Measurements from ENCODE around the gene CD99L2.
"Not testable (repeated sequence)": the region's sequence is repeated elsewhere in the genome, so short reads cannot be mapped to it uniquely, and the experiment has no call there.

The CD99L2 gene

GRCh38 chrX:150896632-150897031 lies 1.8 kb downstream of the CD99L2 start:
- DNase-seq, result no peak

GRCh38 chrX:150893936-150894335 lies 4.5 kb downstream of the CD99L2 start:
- DNase-seq, result no peak

- no peak for DNase-seq
Observed at GRCh38 chrX:150889131-150889530, 9.3 kb downstream of the CD99L2 start.

- DNase-seq, result no peak
Observed at GRCh38 chrX:150887906-150888465, 10.5 kb downstream of the CD99L2 start.

GRCh38 chrX:150887268-150887667 lies 11.2 kb downstream of the CD99L2 start:
- not testable (repeated sequence) for DNase-seq

- no peak for DNase-seq
Observed at GRCh38 chrX:150886381-150886780, 12.1 kb downstream of the CD99L2 start.

- DNase-seq, result no peak
Observed at GRCh38 chrX:150880808-150881165, 17.7 kb downstream of the CD99L2 start.

- DNase-seq, result no peak
Observed at GRCh38 chrX:150879855-150880807, 18.3 kb downstream of the CD99L2 start.

- DNase-seq, result not testable (repeated sequence)
Observed at GRCh38 chrX:150875621-150876020, 22.8 kb downstream of the CD99L2 start.

- DNase-seq, result no peak
Observed at GRCh38 chrX:150874448-150874847, 24.0 kb downstream of the CD99L2 start.

- DNase-seq, result no peak
Observed at GRCh38 chrX:150873616-150874015, 24.9 kb downstream of the CD99L2 start.

GRCh38 chrX:150872773-150873336 lies 25.6 kb downstream of the CD99L2 start:
- DNase-seq, result no peak

GRCh38 chrX:150871341-150871811 lies 27.1 kb downstream of the CD99L2 start:
- no peak for DNase-seq

- no peak for DNase-seq
Observed at GRCh38 chrX:150870487-150871340, 27.8 kb downstream of the CD99L2 start.

- no peak for DNase-seq
Observed at GRCh38 chrX:150870029-150870428, 28.4 kb downstream of the CD99L2 start.

- DNase-seq, result no peak
Observed at GRCh38 chrX:150869450-150869849, 29.0 kb downstream of the CD99L2 start.

GRCh38 chrX:150868625-150869024 lies 29.8 kb downstream of the CD99L2 start:
- DNase-seq, result no peak

- no peak for DNase-seq
Observed at GRCh38 chrX:150864127-150864526, 34.3 kb downstream of the CD99L2 start.

GRCh38 chrX:150863191-150863590 lies 35.3 kb downstream of the CD99L2 start:
- no peak for DNase-seq

GRCh38 chrX:150857453-150857852 lies 41.0 kb downstream of the CD99L2 start:
- DNase-seq, result no peak

GRCh38 chrX:150856785-150857184 lies 41.7 kb downstream of the CD99L2 start:
- no peak for DNase-seq

GRCh38 chrX:150856101-150856500 lies 42.4 kb downstream of the CD99L2 start:
- DNase-seq, result no peak

GRCh38 chrX:150854856-150855255 lies 43.6 kb downstream of the CD99L2 start:
- no peak for DNase-seq
